ENCODE measurements around the gene PAQR9.

Gene PAQR9

DNA sequence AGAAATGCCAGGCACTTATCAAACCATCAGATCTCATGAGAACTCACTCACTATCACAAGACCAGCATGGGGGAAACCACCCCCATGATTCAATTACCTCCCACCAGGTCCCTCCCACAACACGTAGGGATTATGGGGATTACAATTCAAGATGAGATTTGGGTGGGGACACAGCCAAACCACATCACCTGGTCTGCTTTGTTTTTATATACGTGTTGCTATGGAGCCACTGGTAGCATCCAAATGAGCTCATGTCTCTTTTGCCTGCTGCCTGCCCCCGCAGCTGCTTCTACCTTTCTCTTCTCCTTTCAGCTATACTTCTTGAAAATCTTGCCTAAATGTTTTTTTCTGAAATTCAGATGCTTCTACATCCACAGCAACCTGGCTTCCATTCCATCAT is 47.8 kb downstream of the PAQR9 start:
- DNase-seq (ENCODE audit: low read depth), result no peak

DNA sequence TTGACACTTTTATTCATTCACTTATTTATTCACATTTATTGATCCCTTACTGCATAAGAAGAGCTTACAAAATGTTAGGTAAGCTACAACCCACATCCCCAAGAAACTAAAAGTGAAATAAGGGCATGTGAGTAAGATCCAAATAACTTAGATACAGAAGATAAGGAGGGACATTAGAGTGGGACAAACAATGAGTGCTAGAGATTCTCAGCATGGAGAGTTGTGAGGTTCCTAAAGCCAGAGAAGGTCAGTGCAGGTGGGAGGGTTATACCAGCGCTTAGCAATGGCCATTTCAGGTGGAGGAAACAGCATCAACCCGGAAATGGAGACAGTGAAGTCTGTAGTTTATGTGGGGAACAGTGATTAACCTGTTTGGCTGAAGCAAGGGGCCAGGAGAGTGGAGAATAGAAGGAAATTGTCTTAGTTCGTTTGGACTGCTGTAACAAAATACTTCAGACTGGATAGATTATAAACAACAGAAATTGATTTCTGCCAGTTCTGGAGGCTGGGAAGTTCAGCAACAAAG is 49.1 kb downstream of the PAQR9 start:
- no peak for DNase-seq (ENCODE audit: low read depth)

DNA sequence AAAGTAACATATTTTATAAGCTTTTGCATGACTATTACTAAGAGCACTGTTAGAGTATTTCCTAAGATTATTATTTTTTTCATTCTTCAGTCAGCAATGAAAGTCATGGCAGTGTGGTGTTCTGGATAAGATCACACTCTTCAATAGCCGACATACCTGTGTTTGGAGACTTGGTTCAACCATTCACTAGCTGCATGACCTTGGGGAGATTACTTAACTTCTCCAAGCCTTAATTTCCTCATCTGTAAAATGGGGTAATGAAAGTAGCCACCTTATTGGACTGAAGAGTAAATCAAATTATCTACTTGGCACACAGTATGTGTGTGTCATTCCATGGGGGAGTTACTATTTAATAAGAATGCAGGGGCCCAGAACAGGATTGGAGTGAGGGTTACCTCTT is 50.0 kb downstream of the PAQR9 start:
- no peak for DNase-seq (ENCODE audit: low read depth)

DNA sequence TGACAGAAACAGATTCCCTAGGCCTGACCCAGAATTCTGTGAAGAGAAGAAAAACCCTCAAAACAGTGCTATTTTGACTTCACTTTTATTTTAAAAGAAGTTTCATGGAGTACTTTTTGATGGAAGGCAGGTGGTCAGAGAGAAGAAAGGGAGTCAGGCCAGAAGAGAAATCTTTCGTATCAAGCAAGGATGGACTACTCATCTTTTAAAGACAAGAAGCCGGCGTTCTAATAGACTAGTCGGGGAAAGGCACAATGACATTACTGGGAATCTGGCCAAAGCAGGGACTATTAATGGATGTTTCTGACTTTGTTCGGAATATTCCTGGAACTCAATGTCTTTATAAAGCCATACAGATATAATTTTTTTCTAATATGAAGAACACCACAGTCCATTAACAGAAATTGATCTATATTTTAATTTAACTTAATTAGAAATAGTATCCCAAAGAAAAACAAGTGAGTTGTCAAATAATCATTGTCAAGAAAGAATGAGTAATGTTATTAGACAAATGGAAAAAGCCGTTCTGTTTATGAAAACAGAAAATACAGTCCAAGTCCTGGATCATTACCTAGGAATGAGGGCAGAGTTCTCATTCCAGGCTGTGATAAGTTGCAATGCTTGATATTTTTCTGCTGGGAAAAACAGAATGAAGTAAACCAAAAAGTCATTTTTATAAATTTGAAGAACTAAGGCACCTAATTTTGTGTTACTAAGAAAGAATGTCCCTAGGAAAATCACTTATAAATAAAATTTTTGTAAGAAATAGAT is 50.9 kb downstream of the PAQR9 start:
- DNase-seq (ENCODE audit: low read depth), result no peak

All from activated T-cell treated with anti-CD3 and anti-CD28 coated beads for 48 hours (primary cell).